Measurements from ENCODE around the gene APCDD1. TPM values are rescaled to one million over a fixed set of nuclear protein-coding genes. Genes with fewer than 3 reads are reported as not detected.

The APCDD1 gene
- total and polyA plus RNA-seq, 2 of the 8 experiments (the other 6 are each of a cell fraction or from before 2014, with no cell fraction given): 2.6 to 3.6 TPM

- Histone ChIP-seq H2BK15ac (ENCODE audit: low read length) (no peak overlapping the region), H3K9me3 (ENCODE audit: insufficient read depth in 2 of 2, low read depth in 1 of 2, low read length in 1 of 2) (no peaks in the 10 kb centered on the region)
- CTCF ChIA-PET (ENCODE audit: partially characterized antibody): no interaction called here
- no peak for TF ChIP-seq ZNF274 (IDR thresholded peaks at IDR 0.05; ENCODE audit: borderline replicate concordance, extremely low read depth, low read length)
- TF ChIP-seq TEAD4 (IDR thresholded peaks at IDR 0.05; ENCODE audit: low read depth, low read length): no peak
- no peak for TF ChIP-seq SP2 (IDR thresholded peaks at IDR 0.05; ENCODE audit: low read length)
- no peak for TF ChIP-seq RXRA (IDR thresholded peaks at IDR 0.05; ENCODE audit: insufficient read depth, low read depth, low read length)
- TF ChIP-seq POLR2A (IDR thresholded peaks at IDR 0.05; ENCODE audit: control extremely low read depth in 1 of 2, low read depth in 2 of 2, low read length in 2 of 2): no peak
- no peak for TF ChIP-seq RNF2 (IDR thresholded peaks at IDR 0.05; ENCODE audit: borderline replicate concordance, low read depth, low read length, missing control alignments, poor library complexity, severe bottlenecking)
- no peak for TF ChIP-seq RAD21 (IDR thresholded peaks at IDR 0.05 in 1 of 2, conservative IDR thresholded peaks at IDR 0.05 in 1 of 2; ENCODE audit: low read depth in 2 of 2, low read length in 2 of 2)
- TF ChIP-seq CHD2 (IDR thresholded peaks at IDR 0.05; ENCODE audit: low read length): no peak
- no peak for TF ChIP-seq ASH2L (IDR thresholded peaks at IDR 0.05; ENCODE audit: low read length)
- TF ChIP-seq MAX (IDR thresholded peaks at IDR 0.05): no peak
- TF ChIP-seq SP4 (IDR thresholded peaks at IDR 0.05; ENCODE audit: low read length): no peak
- no peak for TF ChIP-seq KDM5A (IDR thresholded peaks at IDR 0.05; ENCODE audit: low read length)
- TF ChIP-seq GABPA (IDR thresholded peaks at IDR 0.05; ENCODE audit: borderline replicate concordance, insufficient read depth, low read length): no peak
- TF ChIP-seq NANOG (IDR thresholded peaks at IDR 0.05; ENCODE audit: insufficient read depth, low read depth, low read length, poor library complexity, severe bottlenecking): no peak
Observed at GRCh38 chr18:10414293-10414842, 40.1 kb upstream of the APCDD1 start.

More at GRCh38 chr18:10414293-10414842, 40.1 kb upstream of the APCDD1 start:
- Histone ChIP-seq H3K4me2 (ENCODE audit: insufficient read depth in 1 of 2, low read depth in 2 of 2, low read length in 2 of 2) (no peak overlapping the region), H3K23ac (ENCODE audit: insufficient read length) (no peak overlapping the region), H2AFZ (ENCODE audit: low read length) (no peak overlapping the region), H3K4me1 (replicated peaks in 1 of 4; ENCODE audit: control insufficient read depth in 3 of 4, insufficient read depth in 4 of 4, low read length in 3 of 4) (peaks cover 0 to 5% (median 3%) of the 10 kb centered on the region in 4 experiments; a peak in 3 of 7 replicates), H2BK12ac (ENCODE audit: low read depth, low read length) (no peak overlapping the region), H3K56ac (replicated peaks; ENCODE audit: insufficient read length, low read depth, low read length) (no peak overlapping the region), H3K9ac (replicated peaks in 1 of 4; ENCODE audit: extremely low read depth in 1 of 4, low read depth in 3 of 4, low read length in 3 of 4) (no peak overlapping the region), H4K91ac (replicated peaks; ENCODE audit: insufficient read length, low read length) (no peak overlapping the region), H4K8ac (ENCODE audit: extremely low read depth, insufficient read depth, low read length) (no peak overlapping the region), H3K4me3 (ENCODE audit: extremely low read depth in 1 of 4, insufficient read depth in 2 of 4, low read depth in 3 of 4, low read length in 4 of 4) (no peak overlapping the region), H2BK120ac (replicated peaks; ENCODE audit: low read depth, low read length) (no peak overlapping the region), H3K4ac (replicated peaks; ENCODE audit: insufficient read length, low read depth, low read length) (no peak overlapping the region), H3K18ac (ENCODE audit: extremely low read depth, low read length) (no peak overlapping the region), H3K14ac (ENCODE audit: insufficient read length) (no peak overlapping the region), H3K27ac (ENCODE audit: low read depth, low read length) (no peak overlapping the region), H4K5ac (ENCODE audit: insufficient read length, low read depth, low read length) (no peak overlapping the region), H4K20me1 (replicated peaks in 1 of 2; ENCODE audit: control insufficient read depth in 1 of 2, insufficient read depth in 2 of 2, low read length in 2 of 2) (no peaks in the 10 kb centered on the region), H3K79me1 (ENCODE audit: low read depth, low read length) (no peaks in the 10 kb centered on the region), H3K27me3 (replicated peaks in 1 of 4; ENCODE audit: control insufficient read depth in 3 of 4, extremely low read depth in 1 of 4, insufficient read depth in 3 of 4, low read length in 3 of 4) (no peaks in the 10 kb centered on the region; a peak in 1 of 7 replicates), H2BK5ac (ENCODE audit: low read depth, low read length) (no peak overlapping the region), H3K23me2 (ENCODE audit: low read depth, low read length) (no peaks in the 10 kb centered on the region), H2AK5ac (ENCODE audit: low read depth, low read length) (no peak overlapping the region), H2BK20ac (ENCODE audit: low read length) (no peak overlapping the region), H3K36me3 (ENCODE audit: control insufficient read depth in 2 of 4, insufficient read depth in 4 of 4, low read length in 3 of 4) (no peaks in the 10 kb centered on the region), H3K79me2 (ENCODE audit: control insufficient read depth in 1 of 2, insufficient read depth in 2 of 2, low read length in 2 of 2) (no peaks in the 10 kb centered on the region)
- FAIRE-seq (no peak), DNase-seq (ENCODE audit: low read depth in 1 of 2, low spot score in 2 of 2) (no peak)
- WGBS, 2 experiments (ENCODE audit: extremely low coverage in 1 of 2, insufficient coverage in 1 of 2, insufficient read length in 1 of 2, insufficient replicate concordance in 2 of 2, low coverage in 1 of 2, low lambda C conversion rate in 2 of 2, missing lambda C conversion rate in 1 of 2): 93% methylated on average over 22 of the region's 23 CpGs; no CpG with 5 or more reads in 1 of the 2 experiments
- POLR2A ChIA-PET (ENCODE audit: partially characterized antibody): interaction anchor here (1.2 kb wide), 1 partner anchor 59 kb away, joined by 3 read pairs; no protein-coding TSS in a partner anchor

Measured in H1 (cell line).